Astrocyte of the spinal cord (primary cell): ENCODE data around the gene PON2.
"Not testable (repeated sequence)": the region's sequence is repeated elsewhere in the genome, so short reads cannot be mapped to it uniquely, and the experiment has no call there.

Experiments
- DNase-seq: peaks from one replicate; pipeline ENCODE4 v3.0.0; 2011; ENCODE audit warnings: low read depth, low spot score
- H3K4me3 ChIP-seq: 2 replicates; pipeline ENCODE4 v1.5.1; 2011; ENCODE audit warnings: low read depth, mild to moderate bottlenecking, low read length, moderate library complexity
- in situ Hi-C: cut with HindIII; loops from 2 replicates; pipeline ENCODE4 v1.10.0; 2017; ENCODE audit warnings: low sequenced_read_pairs
- TF ChIP-seq, protein P1 (sequence below): IDR thresholded peaks from 2 replicates; pipeline ENCODE4 v1.5.1; 2012; ENCODE audit warnings: low read depth, mild to moderate bottlenecking, low read length, inconsistent platforms

Gene PON2

GRCh38 chr7:95469848-95470247 lies 35.0 kb upstream of the PON2 start:
- H3K4me3 ChIP-seq: no peak overlapping the region
- in situ Hi-C loops: no loop called here
- TF ChIP-seq, protein P1, sequence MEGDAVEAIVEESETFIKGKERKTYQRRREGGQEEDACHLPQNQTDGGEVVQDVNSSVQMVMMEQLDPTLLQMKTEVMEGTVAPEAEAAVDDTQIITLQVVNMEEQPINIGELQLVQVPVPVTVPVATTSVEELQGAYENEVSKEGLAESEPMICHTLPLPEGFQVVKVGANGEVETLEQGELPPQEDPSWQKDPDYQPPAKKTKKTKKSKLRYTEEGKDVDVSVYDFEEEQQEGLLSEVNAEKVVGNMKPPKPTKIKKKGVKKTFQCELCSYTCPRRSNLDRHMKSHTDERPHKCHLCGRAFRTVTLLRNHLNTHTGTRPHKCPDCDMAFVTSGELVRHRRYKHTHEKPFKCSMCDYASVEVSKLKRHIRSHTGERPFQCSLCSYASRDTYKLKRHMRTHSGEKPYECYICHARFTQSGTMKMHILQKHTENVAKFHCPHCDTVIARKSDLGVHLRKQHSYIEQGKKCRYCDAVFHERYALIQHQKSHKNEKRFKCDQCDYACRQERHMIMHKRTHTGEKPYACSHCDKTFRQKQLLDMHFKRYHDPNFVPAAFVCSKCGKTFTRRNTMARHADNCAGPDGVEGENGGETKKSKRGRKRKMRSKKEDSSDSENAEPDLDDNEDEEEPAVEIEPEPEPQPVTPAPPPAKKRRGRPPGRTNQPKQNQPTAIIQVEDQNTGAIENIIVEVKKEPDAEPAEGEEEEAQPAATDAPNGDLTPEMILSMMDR: no peak
- no peak for DNase-seq

DNA sequence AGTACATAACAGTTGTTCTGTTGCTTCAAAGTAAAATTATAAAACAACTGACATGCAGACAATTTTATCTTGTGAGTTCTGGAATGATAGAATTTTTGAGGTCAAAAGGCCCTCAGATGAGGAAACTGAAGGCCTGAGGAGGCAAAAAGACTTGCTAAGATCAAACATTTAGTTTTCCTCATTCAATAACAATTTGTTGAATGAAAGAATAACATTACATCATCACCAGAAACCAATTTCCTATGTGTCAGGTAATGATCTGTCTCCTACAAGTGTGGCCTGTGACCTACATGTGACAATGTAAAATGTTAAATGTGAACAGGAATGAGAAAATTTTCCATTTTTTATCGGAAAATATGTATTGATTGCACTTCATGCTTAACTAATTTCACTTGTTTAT lies 34.4 kb upstream of the PON2 start:
- in situ Hi-C loops: no loop called here
- TF ChIP-seq, protein P1: no peak
- DNase-seq: no peak
- H3K4me3 ChIP-seq: no peak overlapping the region

DNA sequence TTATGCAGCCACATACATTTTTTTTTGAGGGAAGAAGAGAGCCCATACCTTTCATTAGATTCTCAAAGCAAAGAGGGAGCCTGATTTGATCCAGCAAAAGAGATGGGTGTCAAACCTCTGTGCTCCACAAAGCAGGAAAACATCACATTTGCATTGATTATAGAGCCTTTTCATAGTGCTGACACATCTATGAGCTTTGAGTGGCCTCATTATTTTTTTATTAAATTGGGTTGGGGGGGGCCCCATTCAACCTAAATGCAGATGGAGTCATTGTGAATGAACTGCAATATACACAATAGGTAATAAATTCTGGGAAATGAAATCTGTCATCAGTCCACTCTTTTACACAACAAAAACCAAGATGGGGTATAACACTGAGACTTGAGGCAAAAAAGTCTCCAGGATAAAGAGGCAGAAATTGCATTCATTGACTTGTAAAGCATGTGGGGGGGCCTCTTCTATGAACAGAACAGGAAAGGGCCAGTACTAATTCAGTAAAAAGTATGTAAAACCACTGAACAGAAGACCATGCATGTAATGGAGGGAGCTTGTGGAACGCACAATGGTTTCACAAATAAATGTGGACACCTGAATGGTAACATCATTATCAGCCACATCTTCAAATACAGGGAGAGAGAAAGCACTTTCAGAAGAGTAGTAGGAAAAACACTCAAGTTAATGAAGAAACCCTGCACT lies 33.2 kb upstream of the PON2 start:
- no peak for DNase-seq
- in situ Hi-C loops: no loop called here
- TF ChIP-seq, protein P1: no peak
- no peak overlapping the region for H3K4me3 ChIP-seq

DNA sequence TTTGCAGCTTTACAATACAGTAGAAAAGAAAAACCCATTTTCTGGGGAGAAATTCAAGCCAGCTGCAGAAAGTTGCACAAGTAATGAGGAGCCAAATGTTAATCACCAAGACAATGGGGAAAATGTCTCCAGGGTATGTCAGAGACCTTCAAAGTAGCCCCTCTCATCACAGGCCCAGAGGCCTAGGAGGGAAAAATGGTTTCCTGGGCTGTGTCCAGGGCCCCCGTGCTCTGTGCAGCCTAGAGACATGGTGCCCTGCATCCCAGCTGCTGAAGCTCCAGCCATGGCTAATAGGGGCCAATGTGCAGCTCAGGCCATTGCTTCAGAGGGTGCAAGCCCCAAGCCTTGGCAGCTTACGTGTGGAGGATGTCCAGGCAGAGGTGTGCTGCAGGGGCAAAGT lies 25.8 kb upstream of the PON2 start:
- H3K4me3 ChIP-seq, DNase-seq, in situ Hi-C loops: not testable (repeated sequence)

DNA sequence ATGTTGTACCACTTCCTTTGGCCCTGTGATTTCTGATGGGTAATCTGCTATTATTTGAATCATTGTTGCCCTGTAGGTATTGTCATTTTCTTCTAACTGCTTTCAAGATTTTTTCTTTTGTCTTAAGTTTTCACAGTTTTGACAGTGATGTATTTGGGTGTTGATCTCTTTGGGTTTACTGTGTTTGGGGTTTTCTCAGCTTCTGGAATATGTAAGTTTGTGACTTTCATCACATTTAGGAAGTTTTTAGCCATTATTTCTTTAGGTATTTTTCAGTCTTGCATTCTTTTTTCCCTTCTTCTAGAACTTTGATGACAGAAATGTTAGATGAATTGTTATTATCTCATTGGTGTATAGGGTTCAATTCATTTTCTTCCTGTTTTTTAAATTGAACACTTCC lies 23.1 kb upstream of the PON2 start:
- TF ChIP-seq, protein P1: no peak
- in situ Hi-C loops: no loop called here
- no peak overlapping the region for H3K4me3 ChIP-seq
- no peak for DNase-seq

- H3K4me3 ChIP-seq: no peak overlapping the region
- TF ChIP-seq, protein P1: no peak
- DNase-seq: no peak
- in situ Hi-C loops: no loop called here
Measured at GRCh38 chr7:95454438-95455045, 19.7 kb upstream of the PON2 start.

GRCh38 chr7:95446618-95447017 lies 11.8 kb upstream of the PON2 start:
- TF ChIP-seq, protein P1: no peak
- H3K4me3 ChIP-seq: no peak overlapping the region
- no peak for DNase-seq
- in situ Hi-C loops: no loop called here
